GM12878 (cell line): Measurements from ENCODE around the gene TAF4. TPM values are rescaled to one million over a fixed set of nuclear protein-coding genes. Genes with fewer than 3 reads are reported as not detected.

Experiments used
- ATAC-seq: fragments of 200-7000 bp; cut with Tn5 transposase; 3 replicates; pipeline ENCODE4 v1.9.1; 2020; ENCODE audit warnings: mild to moderate bottlenecking, moderate library complexity
- BruUV-seq: library from RNA; stranded (reverse); fragments of 400-500 nt; replicated peaks from 2 replicates; lab custom pipeline; 2021; lab: Mats Ljungman, UMichigan
- CTCF ChIA-PET: fragments of 300-600 bp; sonication (Branson Sonifier 250); formaldehyde crosslinking; extraction: SDS; loops from one replicate; lab custom pipeline; 2021; ENCODE audit warnings: inconsistent platforms; lab: Yijun Ruan, JAX
- POLR2A ChIA-PET: fragments of 350-600 bp; formaldehyde crosslinking; extraction: SDS; loops from one replicate; lab custom pipeline; 2021; ENCODE audit warnings: inconsistent platforms; lab: Charles Lee
- RAD21 ChIA-PET: fragments of 300-600 bp; sonication (Branson Sonifier 250); formaldehyde crosslinking; loops from one replicate; lab custom pipeline; 2023; ENCODE audit warnings: antibody characterized with exemption; ENCODE audit not compliant: unreplicated experiment; lab: Charles Lee
- SMC1A ChIA-PET: fragments of 300-600 bp; sonication (Branson Sonifier 250); formaldehyde crosslinking; loops from one replicate; lab custom pipeline; 2023; ENCODE audit not compliant: unreplicated experiment, uncharacterized antibody; lab: Charles Lee
- DNase-seq: peaks from one replicate; pipeline ENCODE4 v3.0.0-alpha.2; 2011; ENCODE audit warnings: low read depth, low spot score
- FAIRE-seq: peaks from 3 replicates; lab custom pipeline; 2011; peaks lifted over from hg19 to GRCh38; lab: Jason Lieb, UNC
- H2AFZ ChIP-seq: 2 replicates; pipeline ENCODE4 v1.6.0; 2011; ENCODE audit warnings: low read depth, low read length, control low read depth; ENCODE audit not compliant: control insufficient read depth
- H3K27ac ChIP-seq: 2 replicates; pipeline ENCODE4 v1.5.1; 2011; ENCODE audit warnings: control low read depth; ENCODE audit not compliant: control insufficient read depth, insufficient read depth
- H3K27me3 ChIP-seq, 2 experiments: replicated peaks in 1 of 2; 2 replicates each; pipeline versions ENCODE4 v1.6.0 to v1.6.1; 2011; ENCODE audit warnings: low read length in 1 of 2; ENCODE audit not compliant: control insufficient read depth in 2 of 2, insufficient read depth in 2 of 2
- H3K36me3 ChIP-seq, 2 experiments: 2 replicates each; pipeline ENCODE4 v1.5.1; 2011; ENCODE audit warnings: low read length in 1 of 2; ENCODE audit not compliant: control insufficient read depth in 2 of 2, insufficient read depth in 2 of 2
- H3K4me1 ChIP-seq: 2 replicates; pipeline ENCODE4 v1.6.1; 2011; ENCODE audit warnings: mild to moderate bottlenecking, low read length, moderate library complexity, mixed read lengths; ENCODE audit not compliant: control insufficient read depth, insufficient read depth
- H3K4me2 ChIP-seq: 2 replicates; pipeline ENCODE4 v1.6.0; 2011; ENCODE audit warnings: control low read depth; ENCODE audit not compliant: control insufficient read depth, insufficient read depth
- H3K4me3 ChIP-seq: fragments of 200-600 bp; sonication (generic); 2 replicates; pipeline ENCODE4 v1.5.1; 2016
- H3K79me2 ChIP-seq: 2 replicates; pipeline ENCODE4 v1.6.0; 2011; ENCODE audit warnings: low read length; ENCODE audit not compliant: control insufficient read depth, insufficient read depth
- H3K9ac ChIP-seq: 2 replicates; pipeline ENCODE4 v1.8.0; 2011; ENCODE audit warnings: low read length, control low read depth, mixed read lengths; ENCODE audit not compliant: control insufficient read depth, insufficient read depth
- H3K9me3 ChIP-seq: replicated peaks from 3 replicates; pipeline ENCODE4 v1.5.1; 2011; ENCODE audit warnings: mild to moderate bottlenecking, low read length; ENCODE audit not compliant: control insufficient read depth, insufficient read depth
- H4K20me1 ChIP-seq: 2 replicates; pipeline ENCODE4 v1.6.0; 2011; ENCODE audit not compliant: control insufficient read depth, insufficient read depth
- RAD21 ChIP-seq: IDR thresholded peaks from 2 replicates; pipeline ENCODE4 v1.6.1; 2011; ENCODE audit warnings: mild to moderate bottlenecking, low read depth, low read length, moderate library complexity; ENCODE audit not compliant: insufficient read depth
- WGBS: methylation state at CpG from one replicate; pipeline ENCODE4 v1.1.6; 2016; ENCODE audit warnings: low lambda C conversion rate; ENCODE audit not compliant: insufficient replicate concordance, insufficient coverage; ENCODE audit errors: missing lambda C conversion rate; 5-methylcytosine and 5-hydroxymethylcytosine counted together
- in situ Hi-C: fragments of 300-500 bp; cut with MboI; formaldehyde crosslinking; loops from 9 replicates; pipeline ENCODE4 v1.14.3; 2018; ENCODE audit warnings: mixed read lengths
- intact Hi-C: fragments of 100-400 bp; cut with micrococcal nuclease; formaldehyde crosslinking; loops from one replicate; pipeline ENCODE4 v1.14.2; 2022; ENCODE audit not compliant: unreplicated experiment
- polyA plus RNA-seq, 11 experiments: library from polyadenylated mRNA; depleted of rRNA in 4 of 11; unstranded in 6 of 11; stranded (reverse) in 5 of 11; fragments of >200 nt; fragmentation: Nextera tagmentation in 4 of 11; fragmentation: Illumina TruSeq in 1 of 11; extraction: Ambion mirVana in 4 of 11; extraction: Trizol in 1 of 11; gene quantifications; 1 replicate in 1 of 11; 2 replicates in 10 of 11; pipeline versions ENCODE4 v1.2.1 to v1.2.3, GENCODE V29; 2011 to 2016; ENCODE audit warnings: inconsistent platforms in 2 of 11, missing spikeins in 2 of 11, low read depth in 1 of 11
- total RNA-seq, 4 experiments: library from RNA; depleted of rRNA in 3 of 4; stranded (reverse); fragments of >200 nt in 3 of 4; fragmentation: Illumina TruSeq in 1 of 4; extraction: Trizol in 1 of 4; gene quantifications; 2 replicates each; pipeline versions ENCODE4 v1.2.1 to v1.2.3, GENCODE V29; 2013 to 2021
- TF ChIP-seq, protein P1 (sequence below): IDR thresholded peaks from 2 replicates; pipeline ENCODE4 v1.6.1; 2012; ENCODE audit warnings: mild to moderate bottlenecking, low read depth, low read length

TAF4 gene
- total and polyA plus RNA-seq, 10 of the 15 experiments (the other 5 are each of a cell fraction or from before 2014, with no cell fraction given): 0.39 to 16.9 (median 3.4) TPM

DNA sequence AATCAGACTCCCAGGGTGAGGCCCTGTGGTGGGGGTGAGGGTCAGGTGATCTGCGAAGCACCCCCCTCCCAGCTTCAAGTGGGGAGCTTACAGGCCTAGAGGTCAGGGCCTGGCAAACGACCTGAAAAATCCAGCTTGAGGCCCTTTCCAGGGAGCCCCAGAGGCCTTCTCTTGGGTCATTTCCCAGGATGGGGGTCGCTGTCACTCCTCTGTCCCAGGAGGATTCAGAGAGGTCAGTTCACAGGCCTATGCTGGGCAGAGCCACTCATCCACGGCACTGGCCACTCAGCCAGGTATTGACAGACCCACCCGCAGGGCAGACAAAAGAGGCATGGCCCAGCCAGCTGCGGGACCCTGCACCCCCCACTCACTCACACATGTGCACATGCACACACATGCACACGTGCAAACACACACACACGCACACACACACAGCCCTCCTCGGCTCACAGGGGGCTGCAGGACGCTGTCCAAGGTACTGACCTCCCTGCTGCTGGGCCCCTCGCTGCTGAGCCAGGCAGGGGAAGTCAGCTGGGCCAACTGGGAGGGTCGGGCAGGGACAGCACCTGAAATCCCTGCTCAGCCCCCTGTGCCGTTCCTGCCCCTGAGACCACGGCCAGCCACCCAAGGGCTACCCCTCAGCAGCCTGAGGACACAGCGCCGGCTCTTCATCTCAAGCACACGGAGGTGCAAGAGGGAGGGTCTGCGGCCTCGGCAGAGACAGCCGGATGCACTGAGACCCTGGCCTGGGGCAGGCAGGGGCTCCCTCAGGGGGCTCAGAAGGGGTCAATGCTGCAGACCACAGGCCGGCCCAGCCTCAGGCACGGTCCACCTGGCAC lies 113.8 kb downstream of the TAF4 start:
- H3K36me3 ChIP-seq: no peaks in the 10 kb centered on the region
- no TSS peak for BruUV-seq
- ATAC-seq (no peak), FAIRE-seq (no peak), DNase-seq (no peak)
- ChIA-PET RAD21 (no interaction called here), CTCF (no interaction called here), SMC1A (no interaction called here), POLR2A (no interaction called here)
- H3K4me1 ChIP-seq: no peaks in the 10 kb centered on the region
- no peaks in the 10 kb centered on the region for H3K9me3 ChIP-seq
- in situ Hi-C loops: no loop called here
- no peak overlapping the region for H3K4me3 ChIP-seq
- WGBS: 38% methylated on average over 22 of the region's 22 CpGs
- no peaks in the 10 kb centered on the region for H3K79me2 ChIP-seq
- H4K20me1 ChIP-seq: no peaks in the 10 kb centered on the region
- H2AFZ ChIP-seq: no peak overlapping the region
- H3K4me2 ChIP-seq: no peak overlapping the region
- intact Hi-C loops: no loop called here
- TF ChIP-seq, protein P1, sequence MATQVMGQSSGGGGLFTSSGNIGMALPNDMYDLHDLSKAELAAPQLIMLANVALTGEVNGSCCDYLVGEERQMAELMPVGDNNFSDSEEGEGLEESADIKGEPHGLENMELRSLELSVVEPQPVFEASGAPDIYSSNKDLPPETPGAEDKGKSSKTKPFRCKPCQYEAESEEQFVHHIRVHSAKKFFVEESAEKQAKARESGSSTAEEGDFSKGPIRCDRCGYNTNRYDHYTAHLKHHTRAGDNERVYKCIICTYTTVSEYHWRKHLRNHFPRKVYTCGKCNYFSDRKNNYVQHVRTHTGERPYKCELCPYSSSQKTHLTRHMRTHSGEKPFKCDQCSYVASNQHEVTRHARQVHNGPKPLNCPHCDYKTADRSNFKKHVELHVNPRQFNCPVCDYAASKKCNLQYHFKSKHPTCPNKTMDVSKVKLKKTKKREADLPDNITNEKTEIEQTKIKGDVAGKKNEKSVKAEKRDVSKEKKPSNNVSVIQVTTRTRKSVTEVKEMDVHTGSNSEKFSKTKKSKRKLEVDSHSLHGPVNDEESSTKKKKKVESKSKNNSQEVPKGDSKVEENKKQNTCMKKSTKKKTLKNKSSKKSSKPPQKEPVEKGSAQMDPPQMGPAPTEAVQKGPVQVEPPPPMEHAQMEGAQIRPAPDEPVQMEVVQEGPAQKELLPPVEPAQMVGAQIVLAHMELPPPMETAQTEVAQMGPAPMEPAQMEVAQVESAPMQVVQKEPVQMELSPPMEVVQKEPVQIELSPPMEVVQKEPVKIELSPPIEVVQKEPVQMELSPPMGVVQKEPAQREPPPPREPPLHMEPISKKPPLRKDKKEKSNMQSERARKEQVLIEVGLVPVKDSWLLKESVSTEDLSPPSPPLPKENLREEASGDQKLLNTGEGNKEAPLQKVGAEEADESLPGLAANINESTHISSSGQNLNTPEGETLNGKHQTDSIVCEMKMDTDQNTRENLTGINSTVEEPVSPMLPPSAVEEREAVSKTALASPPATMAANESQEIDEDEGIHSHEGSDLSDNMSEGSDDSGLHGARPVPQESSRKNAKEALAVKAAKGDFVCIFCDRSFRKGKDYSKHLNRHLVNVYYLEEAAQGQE: peak; percentile 83; the same call in 1 of the 2 replicates
- no peak for TF ChIP-seq RAD21
- no peak overlapping the region for H3K27ac ChIP-seq
- H3K27me3 ChIP-seq: no peaks in the 10 kb centered on the region
- no peak overlapping the region for H3K9ac ChIP-seq
